OCI-LY7 (cell line): ENCODE results near the gene IFI44L.

Source experiments
- CTCF ChIP-seq: fragments of 200-600 bp; sonication (generic); conservative IDR thresholded peaks from 2 replicates; pipeline ENCODE4 v1.5.1; 2014; ENCODE audit warnings: mild to moderate bottlenecking, antibody characterized with exemption, low read length, moderate library complexity, mixed read lengths
- EZH2phosphoT487 ChIP-seq: fragments of 200-600 bp; sonication (generic); IDR thresholded peaks from 2 replicates; pipeline ENCODE4 v1.6.1; 2018; ENCODE audit warnings: low read depth, borderline replicate concordance, mild to moderate bottlenecking, mixed run types, antibody characterized with exemption, low read length, moderate library complexity, mixed read lengths

DNA sequence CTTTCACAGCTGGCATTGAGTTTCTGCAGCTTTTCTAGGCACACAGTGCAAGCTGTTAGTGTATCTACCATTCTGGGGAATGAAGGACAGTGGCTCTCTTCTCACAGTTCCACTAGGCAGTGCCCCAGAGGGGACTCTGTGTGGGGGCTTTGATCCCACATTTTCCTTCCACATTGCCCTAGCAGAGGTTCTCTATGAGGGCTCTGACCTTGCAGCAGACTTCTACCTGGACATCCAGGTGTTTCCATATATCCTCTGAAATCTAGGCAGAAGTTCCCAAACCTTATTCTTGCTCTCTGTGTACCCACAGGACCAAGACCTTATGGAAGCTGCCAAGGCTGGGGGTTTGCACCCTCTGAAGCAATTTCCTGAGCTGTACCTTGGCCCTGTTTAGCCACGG lies 27.0 kb downstream of the IFI44L start:
- no peak for TF ChIP-seq CTCF
- no peak for TF ChIP-seq EZH2phosphoT487
